Right lobe of liver (tissue), 6 donors: ENCODE measurements around the gene SERPINA3. TPM values are rescaled to one million over a fixed set of nuclear protein-coding genes. Genes with fewer than 3 reads are reported as not detected.

Source experiments
- ATAC-seq, 4 donors: fragments of 200-7000 bp; cut with Tn5 transposase; one replicate each; pipeline ENCODE4 v1.9.1; 2020; ENCODE audit warnings: mild to moderate bottlenecking in 4 of 4, moderate library complexity in 4 of 4
- DNase-seq, 3 donors: peaks; one replicate each; pipeline ENCODE4 v3.0.0-alpha.2; 2020
- H3K27ac ChIP-seq, 3 donors: fragments of 200-600 bp; one replicate each; pipeline ENCODE4 v1.8.0; 2022
- H3K27me3 ChIP-seq, 2 donors: fragments of 200-600 bp; one replicate each; pipeline ENCODE4 v1.8.0; 2022
- H3K36me3 ChIP-seq, 4 donors: fragments of 200-600 bp; sonication (generic) in 1 of 4; one replicate each; pipeline versions ENCODE4 v1.5.1 to v1.8.0; 2017 to 2022; ENCODE audit warnings: control low read depth in 1 of 4
- H3K4me1 ChIP-seq, 4 donors: fragments of 200-600 bp; sonication (generic) in 1 of 4; one replicate each; pipeline versions ENCODE4 v1.5.1 to v1.8.0; 2017 to 2022; ENCODE audit warnings: control low read depth in 1 of 4
- H3K4me3 ChIP-seq, 3 donors: fragments of 200-600 bp; one replicate each; pipeline ENCODE4 v1.8.0; 2022
- H3K9me3 ChIP-seq, 4 donors: fragments of 200-600 bp; sonication (generic) in 1 of 4; one replicate each; pipeline versions ENCODE4 v1.5.1 to v1.8.0; 2017 to 2022; ENCODE audit warnings: control low read depth in 1 of 4
- POLR2A ChIP-seq: fragments of 450-650 bp; IDR thresholded peaks from one replicate; pipeline ENCODE4 v1.6.1; 2017; ENCODE audit warnings: antibody characterized with exemption, mild to moderate bottlenecking
- WGBS: methylation state at CpG from one replicate; pipeline ENCODE4 v1.1.6; 2018; ENCODE audit warnings: low coverage, low lambda C conversion rate; ENCODE audit not compliant: insufficient coverage; ENCODE audit errors: missing lambda C conversion rate; 5-methylcytosine and 5-hydroxymethylcytosine counted together
- intact Hi-C, 2 donors: fragments of 100-400 bp; cut with DNase I; formaldehyde crosslinking; loops; one replicate each; pipeline versions ENCODE4 v1.11.2 to v1.14.1; 2022
- total RNA-seq, 6 experiments: library from RNA; depleted of rRNA in 2 of 6; stranded (reverse); fragments of >200 nt in 2 of 6; fragmentation: NEBNext Ultra II Directional in 3 of 6; extraction: Animal tissue kit (Norgen Biotek cat#: 25700) in 3 of 6; gene quantifications; one replicate each; pipeline versions ENCODE4 v1.1.0 to v1.2.4, GENCODE V29; 2016 to 2023
- TF ChIP-seq, protein P1 (sequence below), 4 donors: fragments of 200-600 bp in 3 of 4; fragments of 450-650 bp in 1 of 4; IDR thresholded peaks; one replicate each; pipeline versions ENCODE4 v1.5.1 to v1.8.0; 2016 to 2022; ENCODE audit warnings: antibody characterized with exemption in 4 of 4, mild to moderate bottlenecking in 2 of 4
- donor health status: DM: no; HTN: yes; CAD: no.
- donor health status: DM: no; HTN: no; CAD: no.
- donor health status: DM: no; HTN: no; CAD: no.
- donor health status: DM: no; HTN: yes; CAD: no.
- donor health status: DM: no; HTN: yes; CAD: no.

SERPINA3 gene
- total RNA-seq, 6 experiments from 2014 or later = 5,211 to 12,749 (median 8,707) TPM

DNA sequence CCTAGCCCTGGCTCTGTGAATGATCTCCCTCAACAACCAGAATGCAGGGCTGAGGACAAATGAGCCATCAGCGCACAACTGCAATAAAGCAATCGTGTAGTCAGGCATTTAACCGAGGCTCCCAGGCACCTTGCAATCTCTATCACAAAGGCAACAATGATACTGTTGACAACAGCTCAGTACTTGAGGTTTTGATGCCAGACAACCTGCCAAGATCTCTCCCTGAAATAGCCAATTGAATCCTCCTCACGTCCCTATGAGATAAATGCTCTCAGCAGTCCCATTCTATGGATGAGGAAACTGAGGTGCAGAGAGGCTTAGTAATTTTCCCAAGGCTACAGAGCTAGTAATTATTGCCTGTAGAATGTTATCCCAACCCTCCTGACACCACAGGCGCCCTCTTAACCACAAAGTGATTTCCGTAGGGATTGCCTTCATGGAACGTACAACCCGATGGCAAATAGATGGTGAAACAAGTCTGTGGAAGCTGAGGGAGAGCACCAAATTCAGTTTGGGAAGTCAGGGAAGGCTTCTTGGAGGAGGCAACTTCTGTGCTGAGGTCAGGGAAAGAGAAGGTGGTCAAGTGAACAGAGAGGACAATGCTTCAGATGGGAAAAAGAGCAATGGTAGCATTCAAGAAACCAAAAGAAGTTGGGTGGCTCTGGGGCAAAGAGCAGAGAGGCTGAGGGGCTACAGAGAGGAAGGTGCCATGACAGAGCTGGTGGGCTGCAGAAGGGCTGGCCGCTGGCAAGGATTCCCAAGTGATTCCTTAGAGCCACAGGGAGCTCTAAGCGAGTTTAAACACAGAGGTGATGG, 12.6 kb downstream of the SERPINA3 start:
- no peaks in the 10 kb centered on the region for H3K27me3 ChIP-seq
- TF ChIP-seq, protein P1, sequence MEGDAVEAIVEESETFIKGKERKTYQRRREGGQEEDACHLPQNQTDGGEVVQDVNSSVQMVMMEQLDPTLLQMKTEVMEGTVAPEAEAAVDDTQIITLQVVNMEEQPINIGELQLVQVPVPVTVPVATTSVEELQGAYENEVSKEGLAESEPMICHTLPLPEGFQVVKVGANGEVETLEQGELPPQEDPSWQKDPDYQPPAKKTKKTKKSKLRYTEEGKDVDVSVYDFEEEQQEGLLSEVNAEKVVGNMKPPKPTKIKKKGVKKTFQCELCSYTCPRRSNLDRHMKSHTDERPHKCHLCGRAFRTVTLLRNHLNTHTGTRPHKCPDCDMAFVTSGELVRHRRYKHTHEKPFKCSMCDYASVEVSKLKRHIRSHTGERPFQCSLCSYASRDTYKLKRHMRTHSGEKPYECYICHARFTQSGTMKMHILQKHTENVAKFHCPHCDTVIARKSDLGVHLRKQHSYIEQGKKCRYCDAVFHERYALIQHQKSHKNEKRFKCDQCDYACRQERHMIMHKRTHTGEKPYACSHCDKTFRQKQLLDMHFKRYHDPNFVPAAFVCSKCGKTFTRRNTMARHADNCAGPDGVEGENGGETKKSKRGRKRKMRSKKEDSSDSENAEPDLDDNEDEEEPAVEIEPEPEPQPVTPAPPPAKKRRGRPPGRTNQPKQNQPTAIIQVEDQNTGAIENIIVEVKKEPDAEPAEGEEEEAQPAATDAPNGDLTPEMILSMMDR (IDR thresholded peaks at IDR 0.05) = no peak
- no peak for TF ChIP-seq POLR2A
- H3K4me1 ChIP-seq = peaks cover 0 to 20% (median 4%) of the 10 kb centered on the region in 4 donors
- ATAC-seq (peak in 3 of 4 donors; percentile 2 to 29 (median 3)), DNase-seq (no peak)
- H3K36me3 ChIP-seq = peaks cover 0 to 45% (median 22%) of the 10 kb centered on the region in 4 donors
- intact Hi-C loops = loop anchor here in 1 of 2 donors (10.0 kb wide), 1 partner anchor 50 kb away; no protein-coding TSS in a partner anchor
- H3K9me3 ChIP-seq = no peaks in the 10 kb centered on the region
- 52% methylated on average over 9 of the region's 10 CpGs for WGBS
- H3K27ac ChIP-seq = no peak overlapping the region
- H3K4me3 ChIP-seq = no peak overlapping the region

DNA sequence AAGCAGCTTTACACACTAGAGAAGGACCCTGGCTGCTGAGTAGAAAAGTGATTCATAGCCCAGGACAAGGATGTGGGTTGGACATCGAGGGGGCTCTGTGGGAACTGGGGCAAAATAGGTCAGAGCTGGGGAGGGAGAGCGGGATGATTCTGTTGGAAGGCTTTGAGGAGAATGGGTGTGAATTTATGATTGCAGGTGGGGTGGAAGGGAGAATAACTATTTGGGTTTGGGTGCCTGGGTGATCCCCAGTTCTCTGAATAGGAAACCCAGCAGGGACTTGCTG, 13.1 kb downstream of the SERPINA3 start:
- H3K4me1 ChIP-seq = peaks cover 0 to 14% (median 4%) of the 10 kb centered on the region in 4 donors
- WGBS = 45% methylated on average over 2 of the region's 2 CpGs
- H3K27ac ChIP-seq = no peak overlapping the region
- H3K9me3 ChIP-seq = no peaks in the 10 kb centered on the region
- peaks cover 0 to 39% (median 19%) of the 10 kb centered on the region in 4 donors for H3K36me3 ChIP-seq
- H3K4me3 ChIP-seq = no peak overlapping the region
- DNase-seq = no peak
- no peak for TF ChIP-seq POLR2A
- TF ChIP-seq, protein P1 (IDR thresholded peaks at IDR 0.05) = no peak
- ATAC-seq = peak in 3 of 4 donors; percentile 0 to 41 (median 1)
- intact Hi-C loops = loop anchor here in 1 of 2 donors (10.0 kb wide), 1 partner anchor 50 kb away; no protein-coding TSS in a partner anchor
- H3K27me3 ChIP-seq = no peaks in the 10 kb centered on the region

DNA sequence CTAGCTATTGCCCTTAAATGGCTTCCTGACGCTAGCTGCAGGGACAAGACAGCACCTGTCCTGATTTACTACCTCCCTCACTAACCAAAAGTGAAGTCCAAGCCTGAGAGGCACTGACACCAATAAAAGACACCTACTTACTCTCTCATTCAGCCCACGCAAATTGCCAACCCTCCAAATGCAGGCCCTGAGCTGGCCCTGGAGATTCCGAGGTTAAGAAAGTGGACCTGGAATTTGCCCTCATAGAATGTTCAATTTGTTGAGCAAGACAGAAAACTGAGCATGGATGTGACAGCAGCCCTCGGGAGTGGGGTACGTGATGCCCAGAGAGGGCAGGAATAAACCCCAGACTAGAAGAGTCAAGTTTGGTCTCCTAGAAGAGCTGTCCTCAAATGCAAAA, 16.4 kb downstream of the SERPINA3 start:
- no peaks in the 10 kb centered on the region for H3K9me3 ChIP-seq
- ATAC-seq (peak in 1 of 4 donors; percentile 13), DNase-seq (no peak)
- intact Hi-C loops = loop anchor here in 1 of 2 donors (10.0 kb wide), 1 partner anchor 46 kb away; no protein-coding TSS in a partner anchor
- TF ChIP-seq POLR2A = no peak
- TF ChIP-seq, protein P1 (IDR thresholded peaks at IDR 0.05) = no peak
- H3K4me3 ChIP-seq = no peak overlapping the region
- H3K36me3 ChIP-seq = peaks cover 0 to 7% (median 3%) of the 10 kb centered on the region in 4 donors
- peak overlapping the region in 1 of 3 donors; percentile 47 for H3K27ac ChIP-seq
- no peaks in the 10 kb centered on the region for H3K27me3 ChIP-seq
- H3K4me1 ChIP-seq = peaks cover 0 to 44% (median 19%) of the 10 kb centered on the region in 4 donors
- 19% methylated on average over 3 of the region's 5 CpGs for WGBS

DNA sequence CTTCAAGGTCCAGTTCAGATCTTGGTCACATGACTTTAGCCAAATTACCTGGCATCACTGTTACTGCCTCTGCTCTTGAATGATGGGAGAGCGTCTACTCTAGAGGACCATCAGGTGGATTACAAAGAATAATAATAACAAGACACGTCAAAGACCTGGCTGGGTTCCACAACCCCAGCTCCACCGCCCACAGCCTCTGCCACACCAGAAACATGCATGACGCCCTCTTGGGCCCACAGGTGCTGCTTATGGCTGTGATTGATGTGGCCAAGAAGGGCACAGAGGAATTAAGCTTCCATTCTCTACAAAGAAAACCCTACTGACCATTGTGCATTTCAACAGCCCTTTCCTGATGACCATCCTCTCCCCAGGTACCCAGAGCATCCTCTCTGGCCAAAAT, 18.2 kb downstream of the SERPINA3 start:
- H3K27ac ChIP-seq = no peak overlapping the region
- H3K4me1 ChIP-seq = peaks cover 0 to 63% (median 22%) of the 10 kb centered on the region in 4 donors
- peak in 1 of 3 donors; percentile 22 for DNase-seq
- intact Hi-C loops = no loop called here
- WGBS = 95% methylated on average over 3 of the region's 4 CpGs
- H3K4me3 ChIP-seq = no peak overlapping the region
- no peak for ATAC-seq
- no peaks in the 10 kb centered on the region for H3K27me3 ChIP-seq
- no peaks in the 10 kb centered on the region for H3K9me3 ChIP-seq
- TF ChIP-seq POLR2A = no peak
- TF ChIP-seq, protein P1 (IDR thresholded peaks at IDR 0.05) = no peak
- no peaks in the 10 kb centered on the region for H3K36me3 ChIP-seq
